HG02759 (cell line): ENCODE results near the gene EFCAB12.
"Not testable (repeated sequence)": the region's sequence is repeated elsewhere in the genome, so short reads cannot be mapped to it uniquely, and the experiment has no call there.

Experiments used
- ATAC-seq: cut with Tn5 transposase; IDR thresholded peaks from one replicate; pipeline ENCODE4 v1.9.1; 2021; ENCODE audit warnings: mild to moderate bottlenecking, moderate library complexity; ENCODE audit not compliant: unreplicated experiment

The EFCAB12 gene

DNA sequence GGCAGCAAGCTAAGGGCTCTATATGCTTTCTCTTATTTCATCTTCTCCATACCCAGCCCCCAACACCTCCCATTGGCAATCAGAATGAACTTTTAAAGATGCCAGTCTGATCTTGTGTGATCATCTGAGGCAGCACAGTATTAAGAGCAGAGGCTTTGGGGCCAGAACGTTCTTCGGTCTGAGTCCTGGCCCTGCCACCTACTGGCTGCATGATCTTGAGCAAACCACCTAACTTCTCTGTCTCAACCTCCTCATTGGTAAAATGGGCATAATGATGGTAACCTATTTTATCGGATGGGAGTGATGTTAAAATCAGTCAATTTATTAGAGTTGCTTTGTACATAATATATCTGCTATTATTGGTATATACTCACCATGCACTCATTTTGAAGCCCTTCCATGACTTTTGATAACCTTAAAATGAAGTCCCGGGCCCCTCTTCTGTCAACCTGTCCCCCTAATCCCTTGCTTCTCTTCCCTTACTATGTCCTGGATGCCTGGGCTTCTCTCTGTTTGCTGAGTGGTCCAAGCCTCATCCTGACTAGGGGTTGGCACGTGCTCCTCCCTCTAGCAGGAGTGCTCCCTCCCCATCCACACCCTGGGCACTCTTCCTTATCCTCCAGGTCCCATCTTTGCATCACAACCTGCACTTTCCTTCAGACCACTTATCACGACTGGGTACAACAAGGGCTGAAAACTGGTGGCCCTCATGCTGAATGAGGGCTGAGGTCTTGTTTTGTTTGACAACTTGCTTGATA, 6.3 kb downstream of the EFCAB12 start:
- no peak for ATAC-seq

DNA sequence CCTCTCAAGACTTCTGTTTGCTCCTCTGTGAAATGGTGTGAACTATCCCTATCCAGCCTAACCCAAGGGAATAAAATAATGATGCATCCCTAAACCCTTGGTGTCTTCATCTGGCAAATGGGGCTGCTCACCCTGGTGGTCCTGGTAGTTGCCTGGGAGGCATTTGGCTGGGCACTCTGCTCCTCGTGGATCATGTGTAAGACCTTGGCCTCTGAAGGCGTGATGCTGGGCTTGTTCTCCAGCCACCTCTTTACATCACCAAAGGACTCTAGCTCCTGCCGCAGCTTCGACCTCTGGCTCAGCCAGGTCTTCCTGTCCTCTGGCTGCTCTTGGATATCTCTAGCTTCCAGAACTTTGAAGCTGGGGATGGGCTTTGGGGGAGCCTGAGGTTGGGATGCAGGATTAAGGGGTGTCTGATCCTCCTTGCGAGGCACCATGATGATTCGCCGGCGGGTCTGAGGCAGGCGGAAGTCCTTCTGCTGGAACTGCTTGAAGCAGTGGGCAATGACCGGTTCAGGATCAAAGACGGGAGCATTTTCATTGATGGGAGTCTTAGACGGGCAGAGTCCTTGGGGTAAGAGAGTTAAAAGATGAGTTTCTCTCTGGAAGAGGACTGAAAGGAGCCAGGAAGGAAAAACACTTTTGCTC, 7.1 kb downstream of the EFCAB12 start:
- no peak for ATAC-seq

DNA sequence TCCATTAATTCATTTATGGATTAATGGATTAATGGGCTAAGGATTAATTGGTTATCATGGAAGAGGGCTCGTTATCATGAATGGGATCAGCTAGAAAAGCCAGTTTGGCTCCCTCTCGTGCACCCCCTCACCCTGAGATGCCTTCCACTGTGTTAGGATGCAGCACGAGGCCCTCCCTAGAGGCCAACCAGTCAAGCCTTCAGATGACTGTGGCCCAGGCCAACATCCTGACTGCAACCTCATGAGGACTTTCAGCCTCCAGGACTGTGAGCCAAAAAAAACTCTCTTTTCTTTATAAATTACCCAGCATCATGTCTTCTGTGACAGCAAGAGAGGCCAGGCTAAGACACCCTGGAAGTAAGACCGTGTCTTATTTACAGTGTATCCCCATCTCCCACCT, 9.0 kb downstream of the EFCAB12 start:
- no peak for ATAC-seq

DNA sequence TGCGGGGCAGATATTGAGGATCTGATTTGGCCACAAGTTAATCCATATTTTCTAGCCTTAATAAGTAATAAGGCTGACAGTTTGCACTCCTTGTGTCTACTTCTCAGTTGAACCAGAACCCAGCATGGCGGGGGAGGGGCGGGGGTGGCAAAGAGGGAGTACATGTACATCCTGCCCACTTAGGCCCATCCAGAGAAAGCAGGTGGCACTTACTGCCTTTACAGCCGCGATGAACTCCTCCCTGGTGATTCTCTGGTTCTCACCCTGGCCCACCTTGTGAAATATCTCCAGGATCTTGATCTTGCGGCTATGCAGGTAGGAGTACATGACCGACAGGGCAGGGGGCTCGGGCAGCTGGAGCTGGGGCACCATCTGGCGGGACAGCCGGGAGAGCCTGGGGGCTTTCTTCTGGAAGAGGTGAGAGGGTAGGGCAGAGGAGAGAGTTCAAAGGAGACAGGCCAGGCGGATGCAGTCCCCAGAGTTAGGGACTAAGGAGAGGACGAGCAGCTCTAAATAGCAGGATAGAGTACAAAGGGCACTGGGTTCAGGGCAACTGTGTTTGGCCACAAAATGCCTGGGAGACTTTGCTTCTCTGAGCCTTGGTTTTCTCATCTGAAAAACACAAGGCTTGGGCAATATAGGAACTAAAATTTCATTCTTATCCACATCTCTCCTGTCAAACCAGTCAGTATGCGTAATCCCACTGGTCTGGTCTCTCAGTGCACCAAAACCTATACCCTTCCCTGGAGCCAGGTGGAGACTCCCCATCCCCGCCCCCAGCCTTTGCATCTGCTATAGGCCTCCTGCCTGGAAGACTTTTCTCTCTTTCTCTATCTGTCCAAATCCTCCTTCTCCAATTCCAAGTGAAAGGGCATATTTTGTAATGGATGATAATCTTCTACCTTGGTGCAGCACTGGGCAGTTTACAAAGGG, 10.1 kb downstream of the EFCAB12 start:
- no peak for ATAC-seq

DNA sequence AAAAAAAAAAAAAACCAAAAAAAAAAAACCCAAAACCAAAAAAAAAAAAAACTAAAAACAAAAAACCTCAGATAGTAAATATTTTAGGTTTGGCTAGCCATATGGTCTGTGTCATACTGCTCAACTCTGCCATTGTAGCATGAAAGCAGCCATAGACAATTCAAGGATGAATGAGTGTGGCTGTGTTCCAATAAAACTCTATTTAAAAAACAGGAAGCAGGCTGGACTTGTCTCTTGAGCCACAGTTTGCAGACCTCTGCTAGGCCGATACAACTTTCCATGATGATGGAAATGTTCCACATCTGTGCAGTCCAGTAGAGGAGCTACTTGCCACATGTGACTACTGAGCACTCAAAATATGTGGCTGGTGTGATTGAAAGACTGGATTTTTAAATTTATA, 11.1 kb downstream of the EFCAB12 start:
- ATAC-seq, result no peak

DNA sequence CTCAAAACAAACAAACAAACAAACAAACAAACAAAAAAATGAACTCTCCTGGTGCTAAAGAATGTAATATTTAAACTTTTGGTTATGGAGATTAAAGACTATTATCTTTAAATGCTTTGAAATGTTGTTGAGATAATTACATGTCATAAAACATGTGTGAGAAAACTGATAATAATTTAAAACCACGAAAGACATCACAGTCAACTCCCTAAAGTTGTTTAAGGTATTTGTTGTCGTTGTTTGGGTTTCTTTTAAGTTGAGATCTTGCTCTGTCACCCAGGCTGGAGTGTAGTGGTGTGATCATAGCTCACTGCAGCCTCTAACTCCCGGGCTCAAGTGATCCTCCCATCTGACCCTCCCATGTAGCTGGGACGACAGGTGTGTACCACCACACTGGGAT, 12.0 kb downstream of the EFCAB12 start:
- ATAC-seq, result no peak

DNA sequence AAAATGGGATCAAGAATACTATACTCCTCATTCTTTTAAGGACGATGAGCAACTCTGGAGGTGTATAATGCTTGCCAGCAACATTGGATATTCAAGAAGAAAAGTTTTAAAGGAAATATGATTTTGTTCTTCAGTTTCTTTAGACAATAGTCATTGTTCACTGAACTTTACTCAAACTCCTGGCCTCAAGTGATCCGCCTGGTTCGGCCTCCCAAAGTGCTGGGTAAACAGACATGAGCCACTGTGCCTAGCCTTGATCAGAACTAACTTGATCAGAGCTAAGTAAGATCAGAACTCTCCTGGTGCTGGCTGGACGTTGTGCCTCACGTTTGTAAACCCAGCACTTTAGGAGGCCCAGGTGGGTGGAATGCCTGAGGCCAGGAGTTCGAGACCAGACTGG, 12.6 kb downstream of the EFCAB12 start:
- no peak for ATAC-seq

DNA sequence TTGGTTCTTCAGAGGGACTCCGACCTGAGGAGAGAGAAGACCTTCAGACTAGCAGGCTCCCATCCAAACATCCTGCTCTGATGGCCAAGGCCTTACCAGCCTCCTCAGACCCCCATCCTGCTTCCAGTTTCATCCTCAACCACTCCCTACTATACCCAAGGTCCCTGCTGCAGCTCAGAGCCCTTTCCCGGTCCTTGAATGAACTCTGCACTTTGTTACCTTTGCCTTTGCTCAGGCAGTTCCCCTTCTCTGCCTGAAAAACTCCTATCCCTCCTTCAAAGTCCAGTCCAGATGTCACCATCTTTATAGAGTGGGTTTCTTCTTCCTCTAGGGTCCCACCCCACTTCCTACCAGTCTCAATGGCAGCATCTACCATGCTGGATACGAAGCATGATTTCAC, 13.1 kb downstream of the EFCAB12 start:
- no peak for ATAC-seq

DNA sequence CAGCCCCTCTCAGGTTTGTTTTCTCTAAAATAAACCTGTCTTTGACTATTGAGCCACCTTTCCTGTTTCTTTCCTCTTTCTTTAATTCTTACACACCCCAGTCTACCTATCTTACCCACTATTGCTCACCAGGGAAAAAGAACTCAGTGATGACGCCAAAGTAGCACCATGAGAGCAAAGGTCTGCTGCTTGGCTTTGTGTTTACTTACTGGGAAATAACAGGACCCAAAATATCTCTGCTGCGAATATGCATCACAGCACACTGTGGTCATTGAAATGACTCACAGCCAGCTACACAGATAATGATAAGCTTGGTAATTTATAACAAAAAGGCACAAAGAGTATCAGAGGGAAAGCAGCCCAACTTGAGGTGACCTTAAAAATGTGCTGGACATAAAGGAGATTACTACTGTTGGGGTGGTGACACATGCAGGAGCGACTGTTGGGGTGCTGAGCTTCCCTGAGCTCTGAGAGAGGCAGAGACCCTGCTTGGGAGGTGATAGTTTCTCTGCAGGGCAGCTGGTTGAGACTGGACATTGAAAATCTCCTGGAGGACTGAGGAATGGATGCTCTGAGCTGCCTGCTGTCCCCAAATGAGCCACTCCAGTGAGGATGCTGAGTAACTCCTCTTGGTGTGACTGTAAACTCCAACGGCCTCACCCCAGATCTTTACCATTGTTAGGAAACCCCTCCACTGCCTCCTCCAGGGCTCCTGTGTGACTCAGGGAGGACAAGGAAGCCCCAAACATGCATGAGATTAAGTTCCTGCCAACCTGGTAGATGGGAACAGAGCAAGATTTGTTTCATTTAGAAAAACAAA, 14.5 kb downstream of the EFCAB12 start:
- ATAC-seq, result peak; percentile 95

DNA sequence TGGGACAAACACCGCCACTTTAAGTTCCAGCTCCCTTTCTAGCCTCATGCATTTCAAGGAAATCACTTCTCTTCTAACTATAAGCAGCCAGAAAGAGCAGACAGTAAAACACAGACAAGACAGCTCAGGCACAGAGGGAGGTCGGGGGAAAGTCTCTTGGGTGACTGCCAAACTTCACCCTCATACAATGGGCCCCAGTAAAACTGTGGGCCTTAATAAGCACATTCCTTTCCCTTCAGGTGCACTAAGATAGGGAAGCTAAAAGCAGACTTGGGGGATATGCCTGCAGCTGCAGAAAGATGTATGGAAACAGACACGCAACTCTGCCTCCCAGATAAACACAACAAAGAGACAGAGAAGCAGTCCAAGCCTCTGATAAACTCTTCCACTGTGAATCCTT, 15.2 kb downstream of the EFCAB12 start:
- ATAC-seq, result not testable (repeated sequence)

DNA sequence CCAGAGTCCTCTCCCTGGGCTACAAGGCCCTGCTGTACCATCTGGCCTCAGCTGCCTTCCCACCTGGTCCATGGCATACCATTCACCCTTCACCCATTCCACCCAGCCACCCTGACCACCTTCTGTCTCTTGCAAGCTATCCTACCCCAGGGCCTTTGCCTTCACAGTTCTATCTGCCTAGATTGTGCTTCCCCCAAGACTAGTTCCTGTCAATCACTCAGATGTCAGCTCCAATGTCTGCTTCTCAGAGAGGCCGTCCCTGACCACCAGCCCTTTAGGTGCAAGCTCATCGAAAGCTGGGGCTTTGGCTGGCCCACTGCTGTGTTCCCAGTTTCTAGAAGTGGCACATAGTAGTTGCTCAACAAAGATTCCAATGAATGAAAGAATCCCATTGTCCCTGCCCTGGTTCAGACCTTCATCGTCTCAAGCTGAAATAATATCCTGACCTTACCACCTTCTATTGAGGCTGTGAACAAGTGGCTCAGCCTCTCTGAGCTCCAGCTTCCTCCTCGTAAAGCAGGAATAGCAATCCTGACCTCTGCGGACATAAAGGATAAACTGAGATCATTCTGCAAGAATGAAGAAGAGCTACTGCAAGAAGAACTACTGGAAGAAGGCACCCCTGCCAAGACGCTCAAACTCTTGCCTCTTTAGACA, 15.8 kb downstream of the EFCAB12 start:
- no peak for ATAC-seq

DNA sequence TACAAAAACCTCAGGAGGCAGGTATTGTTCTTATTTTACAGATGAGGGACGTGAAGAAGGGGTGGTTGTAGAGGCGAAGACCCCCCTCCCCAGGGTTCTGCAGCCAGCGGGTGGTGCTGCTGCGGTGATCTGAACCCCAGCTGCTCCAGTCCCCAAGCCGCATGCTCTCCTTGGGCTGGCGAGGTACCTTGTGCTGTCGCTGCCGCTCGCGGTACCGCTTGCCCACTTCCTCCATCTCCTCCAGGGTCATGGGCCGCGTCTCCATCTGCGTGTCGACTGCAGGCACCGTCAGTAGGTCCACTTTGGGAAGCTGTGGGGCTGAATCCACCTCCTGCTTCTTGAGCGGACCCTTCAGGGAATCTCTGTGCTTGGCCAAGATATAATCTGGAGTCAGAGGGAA, 17.5 kb downstream of the EFCAB12 start:
- no peak for ATAC-seq

DNA sequence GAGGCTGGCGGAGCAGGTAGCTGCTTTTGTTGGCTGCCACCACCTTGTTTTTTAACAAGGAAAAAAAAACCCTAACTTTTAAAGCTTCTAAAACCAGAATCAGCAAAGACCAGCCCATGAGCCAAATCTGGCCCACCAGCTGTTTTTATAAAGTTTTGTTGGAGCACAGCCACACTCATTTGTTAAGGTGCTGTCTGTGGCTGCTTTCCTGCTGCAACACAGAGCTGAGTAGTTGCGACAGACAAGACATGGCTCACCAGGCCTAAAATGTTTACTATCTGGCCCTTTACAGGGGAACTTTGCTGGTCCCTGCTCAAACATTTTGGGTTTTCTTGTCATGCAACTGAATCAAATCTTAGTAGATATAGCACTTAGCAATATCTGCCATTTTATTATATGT, 18.9 kb downstream of the EFCAB12 start:
- ATAC-seq, result no peak

DNA sequence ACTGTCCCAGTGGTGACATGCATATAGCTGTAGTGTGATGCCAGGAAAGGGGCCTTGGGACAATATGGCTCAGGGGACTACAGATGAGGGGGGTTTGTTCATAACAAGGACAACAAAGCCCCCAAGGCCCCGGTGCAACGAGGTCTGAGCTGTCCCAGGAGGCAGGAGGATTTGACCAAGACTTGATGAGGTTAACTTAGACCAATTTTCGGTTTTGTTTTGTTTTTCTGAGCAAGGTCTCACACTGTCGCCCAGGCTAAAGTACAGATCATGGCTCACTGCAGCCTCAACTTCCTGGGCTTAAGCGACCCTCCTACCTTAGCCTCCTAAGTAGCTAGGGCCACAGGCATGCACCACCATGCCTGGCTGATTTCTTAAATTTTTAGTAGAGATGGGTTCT, 23.8 kb downstream of the EFCAB12 start:
- peak; percentile 57 for ATAC-seq

DNA sequence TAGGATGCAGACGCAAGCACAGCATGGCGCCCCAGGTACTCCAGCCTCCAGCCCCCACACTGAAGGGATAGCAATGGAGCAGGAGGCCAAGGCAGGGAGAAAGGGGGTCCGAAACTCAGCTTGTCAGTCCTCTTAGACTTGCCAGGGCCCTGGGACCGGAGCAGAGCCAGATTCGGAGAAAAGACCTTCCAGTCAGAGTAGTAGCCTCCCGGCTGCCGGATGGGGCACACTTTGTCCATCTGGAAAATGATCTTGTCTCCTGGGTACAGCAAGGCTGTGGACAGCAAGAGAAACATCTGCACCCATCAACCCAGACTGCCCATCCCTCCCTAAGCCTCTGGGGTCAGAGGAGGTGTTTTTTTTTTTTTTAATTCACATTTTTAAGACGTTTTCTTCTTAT, 24.3 kb downstream of the EFCAB12 start:
- ATAC-seq, result no peak

DNA sequence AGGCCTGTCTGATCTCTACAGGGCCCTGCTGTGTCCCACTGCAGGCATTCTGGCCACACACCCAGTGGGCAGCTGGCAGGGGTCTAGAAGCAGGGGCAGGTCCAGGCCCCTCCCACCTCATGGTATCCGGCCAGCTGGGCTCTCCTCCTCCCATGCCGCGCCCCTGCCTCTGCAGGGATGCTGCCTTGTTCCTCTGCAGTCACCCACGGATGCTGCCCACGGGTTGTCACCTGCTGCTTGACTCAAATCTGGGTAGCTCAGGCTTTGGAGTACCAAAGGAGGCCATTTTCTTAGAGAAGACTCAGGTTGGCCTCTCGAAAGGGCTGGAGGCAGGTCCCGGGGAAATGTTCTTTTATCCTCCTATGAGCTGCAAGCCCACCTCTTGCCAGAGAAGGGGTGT, 25.0 kb downstream of the EFCAB12 start:
- ATAC-seq, result no peak

DNA sequence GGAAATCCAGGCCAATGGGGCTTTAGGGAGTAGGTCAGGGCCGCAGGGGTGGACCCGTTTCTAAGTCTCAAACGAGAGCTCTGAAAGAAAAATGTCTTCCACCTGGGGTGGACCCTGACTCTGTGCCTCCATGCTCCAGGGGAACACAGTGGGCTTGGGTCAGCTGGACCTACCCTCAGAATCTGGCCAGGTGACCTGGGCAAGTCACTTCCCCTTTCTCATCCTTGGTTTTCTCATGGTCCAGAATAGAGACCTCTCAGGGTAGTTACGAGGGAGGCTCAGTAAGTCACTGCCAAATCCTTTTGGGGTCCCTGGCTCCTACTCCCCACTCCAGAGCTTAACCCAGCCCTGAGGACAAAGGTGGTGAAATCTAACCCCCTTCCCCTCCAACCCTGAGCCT, 25.8 kb downstream of the EFCAB12 start:
- ATAC-seq, result no peak

DNA sequence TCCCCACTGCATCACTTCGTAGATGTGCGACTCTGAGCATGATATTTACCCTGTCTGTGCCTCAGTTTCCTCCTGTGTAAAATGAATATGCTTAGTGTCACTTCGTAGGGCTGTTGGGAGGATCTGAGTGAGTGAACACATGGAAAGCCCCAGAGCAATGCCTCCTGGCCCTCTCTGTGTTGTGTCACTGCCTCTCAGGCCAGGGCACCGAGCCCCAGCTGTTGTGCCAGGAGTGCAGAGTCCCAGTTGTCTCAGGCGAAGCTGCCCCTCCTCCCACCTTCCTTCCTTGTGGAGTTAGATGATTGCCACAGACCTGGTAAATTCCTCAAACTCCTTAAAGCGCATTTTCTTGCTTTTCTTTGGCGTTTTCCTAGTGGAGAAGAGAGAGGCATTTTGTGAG, 26.2 kb downstream of the EFCAB12 start:
- ATAC-seq, result no peak

DNA sequence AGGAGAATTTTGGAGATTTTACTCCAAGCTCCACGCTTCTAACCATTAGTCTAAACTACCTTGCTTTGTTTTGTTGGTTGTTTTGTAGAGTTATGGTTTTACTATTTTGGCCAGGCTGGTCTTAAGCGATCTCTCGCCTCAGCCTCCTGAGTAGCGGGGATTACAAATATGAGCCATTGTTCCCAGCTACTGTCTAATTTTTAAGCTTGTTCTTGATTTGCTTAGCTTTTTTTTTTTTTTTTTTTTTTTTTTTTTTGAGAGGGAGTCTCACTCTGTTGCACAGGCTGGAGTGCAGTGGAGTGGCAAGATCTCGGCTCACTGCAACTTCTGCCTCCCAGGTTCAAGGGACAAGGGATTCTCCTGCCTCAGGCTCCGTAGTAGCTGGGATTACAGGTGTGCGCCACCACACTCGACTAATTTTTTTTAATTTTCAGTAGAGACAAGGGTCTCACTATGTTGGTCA, 28.5 kb downstream of the EFCAB12 start:
- peak; percentile 21 for ATAC-seq
